GM18520 (cell line): ENCODE results near the gene SPIRE1.
"Not testable (repeated sequence)": the region's sequence is repeated elsewhere in the genome, so short reads cannot be mapped to it uniquely, and the experiment has no call there.

Experiments
- ATAC-seq: cut with Tn5 transposase; IDR thresholded peaks from one replicate; pipeline ENCODE4 v1.9.1; 2021; ENCODE audit not compliant: unreplicated experiment

Gene SPIRE1

DNA sequence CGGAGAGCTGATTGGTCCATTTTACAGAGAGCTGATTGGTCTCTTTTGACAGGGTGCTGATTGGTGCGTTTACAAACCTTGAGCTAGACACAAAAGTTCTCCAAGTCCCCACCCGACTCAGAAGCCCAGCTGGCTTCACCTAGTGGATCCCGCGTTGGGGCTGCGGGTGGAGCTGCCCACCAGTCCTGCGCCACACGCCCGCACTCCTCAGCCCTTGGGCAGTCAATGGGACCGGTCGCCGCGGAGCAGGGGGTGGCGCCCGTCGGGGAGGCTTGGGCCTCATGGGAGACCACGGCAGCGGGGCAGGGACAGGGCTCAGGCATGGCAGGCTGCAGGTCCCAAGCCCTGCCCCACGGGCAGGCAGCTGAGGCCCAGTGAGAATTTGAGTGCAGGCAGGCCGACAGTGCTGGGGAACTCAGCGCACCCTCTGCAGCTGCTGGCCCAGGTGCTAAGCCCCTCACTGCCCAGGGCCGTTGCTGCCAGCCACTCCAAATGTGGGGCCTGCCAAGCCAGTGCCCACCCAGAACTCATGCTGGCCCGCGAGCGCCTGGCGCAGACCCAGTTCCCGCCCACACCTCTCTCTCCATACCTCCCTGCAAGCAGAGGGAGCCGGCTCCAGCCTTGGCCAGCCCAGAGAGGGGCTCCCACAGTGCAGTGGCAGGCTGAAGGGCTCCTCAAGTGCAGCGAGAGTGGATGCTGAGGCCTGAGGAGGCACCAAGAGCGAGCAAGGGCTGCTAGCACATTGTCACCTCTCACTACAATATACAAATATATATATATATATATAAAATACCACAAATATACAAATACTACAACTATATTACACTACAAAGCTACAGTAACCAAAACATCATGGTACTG, 100.7 kb downstream of the SPIRE1 start:
- ATAC-seq: no peak

DNA sequence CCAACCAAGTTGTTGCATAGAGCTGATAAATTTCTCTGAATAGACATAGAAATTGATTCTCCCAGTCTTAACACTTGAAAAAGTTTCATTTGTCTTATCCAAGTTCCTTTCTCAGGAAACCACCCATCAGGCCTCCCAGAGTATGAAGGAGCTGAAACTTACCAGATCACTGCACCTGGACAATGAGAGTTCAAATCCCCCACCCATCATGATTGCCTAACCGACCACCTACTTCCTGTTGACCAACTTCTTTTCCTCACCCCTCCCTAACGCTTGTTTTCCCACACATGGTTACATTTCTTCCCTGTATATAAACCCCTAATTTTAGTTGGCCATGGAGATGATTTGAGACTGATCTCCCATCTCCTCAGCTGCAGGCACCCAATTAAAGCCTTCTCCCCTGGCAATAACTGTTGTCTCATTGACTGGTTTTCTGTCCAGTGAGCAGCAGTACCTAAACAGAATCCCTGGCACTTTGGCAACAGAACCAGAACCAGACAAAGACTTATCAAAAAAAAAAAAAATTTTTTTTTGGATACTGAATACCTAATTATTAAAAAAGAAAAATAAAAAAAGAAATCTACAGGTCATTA, 103.0 kb downstream of the SPIRE1 start:
- no peak for ATAC-seq

DNA sequence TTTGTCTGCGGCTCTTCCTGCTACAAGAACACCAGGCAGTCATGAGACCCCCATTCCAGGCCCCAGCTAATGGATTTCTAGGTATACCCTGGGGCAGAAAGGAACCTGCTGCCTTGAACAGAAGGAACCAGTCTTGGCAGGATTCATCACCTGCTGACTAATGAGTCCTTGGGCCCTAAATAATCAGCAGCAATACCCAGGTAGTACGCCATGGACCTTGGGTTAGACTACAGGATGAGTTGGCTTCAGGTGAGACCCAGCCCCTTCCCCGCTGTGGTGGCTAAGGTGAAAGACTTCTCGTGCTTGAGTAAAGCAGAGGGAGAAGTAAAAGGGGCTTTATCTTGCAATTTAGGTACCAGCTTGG, 105.0 kb downstream of the SPIRE1 start:
- no peak for ATAC-seq

- ATAC-seq: not testable (repeated sequence)
These were observed 105.7 kb downstream of the SPIRE1 start for GRCh38 chr18:12551943-12552878.

DNA sequence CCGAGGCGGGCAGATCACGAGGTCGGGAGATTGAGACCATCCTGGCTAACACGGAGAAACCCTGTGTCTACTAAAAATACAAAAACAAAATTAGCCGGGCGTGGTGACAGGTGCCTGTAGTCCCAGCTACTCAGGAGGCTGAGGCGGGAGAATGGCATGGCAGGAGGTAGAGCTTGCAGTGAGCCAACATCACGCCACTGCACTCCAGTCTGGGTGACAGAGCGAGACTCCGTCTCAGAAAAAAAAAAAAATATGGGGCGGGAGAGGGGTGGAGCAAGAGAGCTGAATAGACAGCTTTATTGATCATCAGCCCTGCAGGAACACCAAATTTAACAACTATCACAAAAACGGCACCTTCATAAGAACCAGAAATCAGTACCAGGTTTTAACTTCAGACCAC, 106.4 kb downstream of the SPIRE1 start:
- not testable (repeated sequence) for ATAC-seq

DNA sequence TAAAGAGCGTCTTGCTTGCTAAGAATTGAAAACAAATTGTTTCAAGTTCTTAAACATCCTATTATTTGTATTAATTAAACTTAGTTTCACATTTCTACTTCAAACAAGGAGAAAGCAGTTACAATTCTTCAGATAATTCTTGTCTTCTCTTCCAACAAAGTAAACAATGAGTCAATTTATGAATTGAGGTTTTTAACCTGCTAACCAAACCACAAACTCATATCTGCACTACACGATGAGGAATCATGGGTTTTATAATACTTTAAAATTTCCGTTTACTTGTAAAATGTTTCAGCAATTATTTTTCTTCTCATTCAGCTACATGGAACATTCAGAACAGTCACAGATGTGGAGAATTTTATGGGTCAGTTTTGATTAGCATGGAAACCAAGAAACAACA, 114.2 kb downstream of the SPIRE1 start:
- no peak for ATAC-seq

- ATAC-seq: no peak
These were observed 117.2 kb downstream of the SPIRE1 start for GRCh38 chr18:12540751-12541150.

- not testable (repeated sequence) for ATAC-seq
These were observed 118.7 kb downstream of the SPIRE1 start for GRCh38 chr18:12539158-12539557.

DNA sequence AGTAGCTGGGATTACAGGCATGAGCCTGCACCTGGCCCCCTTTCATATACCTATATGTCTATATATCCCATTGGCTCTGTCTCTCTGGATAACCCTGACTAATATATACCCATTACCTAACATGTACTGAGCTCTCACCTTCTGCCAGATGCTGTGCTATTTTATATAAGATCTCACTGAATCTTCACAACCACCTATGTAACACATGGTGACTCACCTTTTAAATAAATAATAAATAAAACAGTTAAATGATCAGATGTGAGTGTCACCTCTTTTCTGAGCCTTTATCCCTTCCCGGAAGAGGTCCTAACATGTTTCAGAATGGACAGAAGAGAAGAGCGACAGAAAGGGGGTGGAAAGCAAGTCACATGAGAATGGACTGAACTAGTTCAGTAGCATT, 123.1 kb downstream of the SPIRE1 start:
- ATAC-seq: no peak

GRCh38 chr18:12532661-12533060, 125.2 kb downstream of the SPIRE1 start:
- no peak for ATAC-seq

DNA sequence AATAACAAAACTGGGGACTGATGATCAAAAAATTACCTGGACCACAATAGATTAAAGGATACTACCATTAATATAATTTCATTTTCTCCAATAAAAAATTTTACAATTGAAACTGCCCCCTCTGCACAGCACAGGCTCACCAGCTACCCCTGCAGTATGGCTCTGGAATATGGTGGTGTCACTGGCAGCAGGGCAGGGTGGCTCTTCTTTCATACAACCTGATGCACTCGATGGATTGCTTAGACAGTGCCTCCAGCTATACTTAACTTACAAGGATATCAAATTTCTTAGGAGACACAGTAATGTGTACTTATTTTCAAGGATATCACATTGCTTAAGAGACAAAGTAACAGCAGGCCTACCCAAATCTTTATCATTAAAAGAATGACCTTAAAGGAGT, 126.2 kb downstream of the SPIRE1 start:
- ATAC-seq: no peak

- ATAC-seq: no peak
These were observed 137.4 kb downstream of the SPIRE1 start for GRCh38 chr18:12520442-12520992.

- no peak for ATAC-seq
These were observed 138.9 kb downstream of the SPIRE1 start for GRCh38 chr18:12518832-12519531.

DNA sequence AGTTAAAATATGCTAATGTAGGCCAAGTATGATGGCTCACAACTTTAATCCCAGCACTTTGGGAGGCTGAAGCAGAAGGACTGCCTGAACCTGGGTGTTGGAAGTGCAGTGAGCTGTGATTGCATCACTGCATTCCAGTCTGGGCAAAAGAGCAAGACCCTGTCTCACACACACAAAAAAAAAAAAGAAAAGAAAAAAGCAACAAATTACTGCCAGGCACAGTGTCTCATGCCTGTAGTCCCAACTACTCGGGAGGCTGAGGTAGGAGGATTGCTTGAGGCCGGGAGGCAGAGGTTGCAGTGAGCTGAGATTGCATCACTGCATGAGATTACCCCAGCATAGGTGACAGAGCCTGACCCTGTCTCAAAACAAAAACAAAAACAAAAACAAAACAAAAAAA, 139.6 kb downstream of the SPIRE1 start:
- ATAC-seq: no peak

DNA sequence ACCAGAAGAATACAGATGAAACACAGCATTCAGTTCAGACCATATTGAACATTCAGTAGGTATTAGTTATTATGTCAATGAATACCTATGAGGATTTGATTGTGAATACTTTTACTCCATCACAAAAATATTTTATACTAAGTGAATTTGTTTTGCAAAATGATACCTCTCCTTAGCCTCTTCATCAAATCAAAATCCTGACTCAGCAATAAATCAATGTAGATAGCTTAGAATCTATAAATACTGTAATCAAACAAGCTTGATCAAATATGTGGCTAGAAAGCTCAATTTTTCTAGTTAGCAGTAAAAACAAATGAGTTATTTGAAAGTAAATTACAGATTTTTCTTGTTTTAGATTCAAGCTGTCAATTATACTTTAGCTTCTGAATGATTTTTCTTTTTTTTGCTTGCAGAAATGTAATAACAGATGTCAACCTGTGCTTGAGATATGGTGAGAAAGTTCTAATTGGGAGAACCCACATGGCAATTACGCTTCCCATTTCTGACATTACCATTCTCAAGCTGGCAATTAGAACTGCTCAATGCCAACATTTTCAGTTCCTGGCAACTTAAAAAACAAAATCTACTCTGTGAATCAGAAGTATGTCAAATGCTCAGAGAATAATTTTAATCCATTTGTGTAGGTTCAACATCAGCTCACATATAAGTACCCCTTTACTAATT, 140.6 kb downstream of the SPIRE1 start:
- ATAC-seq: no peak

GRCh38 chr18:12516049-12516630, 141.8 kb downstream of the SPIRE1 start:
- no peak for ATAC-seq

DNA sequence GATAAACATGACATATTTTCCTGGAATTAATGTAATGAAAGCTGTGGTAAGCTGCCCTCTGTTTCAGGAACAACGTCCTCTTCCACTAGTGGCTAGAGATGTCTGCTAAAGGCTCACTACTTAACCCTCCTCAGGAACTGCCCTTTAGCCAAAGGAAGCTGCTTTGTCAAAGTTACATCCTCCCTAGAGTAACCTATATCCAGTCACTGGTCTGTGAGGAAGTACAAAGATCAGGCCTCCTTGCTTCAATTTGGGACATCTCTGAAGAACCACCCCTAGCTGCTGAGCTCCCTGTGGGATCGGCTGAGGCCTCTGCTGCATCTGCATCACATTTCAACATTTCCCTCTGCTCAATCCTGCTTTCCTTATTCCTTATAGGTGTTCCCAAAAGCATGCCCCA, 142.4 kb downstream of the SPIRE1 start:
- ATAC-seq: no peak

- ATAC-seq: no peak
These were observed 150.9 kb downstream of the SPIRE1 start for GRCh38 chr18:12507007-12507406.

DNA sequence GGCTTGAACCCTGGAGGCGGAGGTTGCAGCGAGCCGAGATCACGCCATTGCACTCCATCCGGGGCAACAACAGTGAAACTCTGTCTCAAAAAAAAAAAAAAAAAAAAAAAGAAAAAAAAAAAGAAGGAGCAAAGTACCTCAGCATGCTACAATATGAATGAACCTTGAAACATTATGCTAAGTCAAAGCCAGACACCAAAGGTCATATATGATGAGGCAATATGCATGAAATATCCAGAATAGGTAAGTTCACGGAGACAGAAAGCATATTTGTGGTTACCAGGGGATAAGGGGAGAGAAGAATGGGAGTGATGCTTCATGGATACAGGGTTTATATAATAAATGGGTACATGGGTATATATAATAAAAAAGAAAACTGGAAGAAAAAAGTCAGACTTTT, 156.9 kb downstream of the SPIRE1 start:
- no peak for ATAC-seq

DNA sequence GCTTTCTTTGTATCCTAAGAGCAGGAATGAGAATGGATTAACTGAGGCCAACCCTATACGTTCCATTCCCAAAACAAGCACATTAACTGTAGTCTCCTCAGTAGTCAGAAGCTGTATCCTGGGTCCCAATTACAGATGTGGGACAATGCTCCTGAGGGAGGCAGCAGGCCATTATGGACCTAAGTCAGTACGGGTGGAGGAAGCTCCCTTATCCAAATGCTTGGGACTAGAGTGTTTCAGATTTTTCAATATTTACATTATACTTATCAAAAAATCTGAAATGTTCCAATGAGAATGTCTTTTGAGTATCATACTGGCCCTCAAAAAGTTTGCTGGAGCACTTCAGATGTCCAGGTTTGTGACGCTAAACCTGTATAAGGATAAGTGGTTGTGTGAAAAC, 160.1 kb downstream of the SPIRE1 start:
- ATAC-seq: no peak
